ENCODE measurements around the gene PPFIA4.

PPFIA4 gene

DNA sequence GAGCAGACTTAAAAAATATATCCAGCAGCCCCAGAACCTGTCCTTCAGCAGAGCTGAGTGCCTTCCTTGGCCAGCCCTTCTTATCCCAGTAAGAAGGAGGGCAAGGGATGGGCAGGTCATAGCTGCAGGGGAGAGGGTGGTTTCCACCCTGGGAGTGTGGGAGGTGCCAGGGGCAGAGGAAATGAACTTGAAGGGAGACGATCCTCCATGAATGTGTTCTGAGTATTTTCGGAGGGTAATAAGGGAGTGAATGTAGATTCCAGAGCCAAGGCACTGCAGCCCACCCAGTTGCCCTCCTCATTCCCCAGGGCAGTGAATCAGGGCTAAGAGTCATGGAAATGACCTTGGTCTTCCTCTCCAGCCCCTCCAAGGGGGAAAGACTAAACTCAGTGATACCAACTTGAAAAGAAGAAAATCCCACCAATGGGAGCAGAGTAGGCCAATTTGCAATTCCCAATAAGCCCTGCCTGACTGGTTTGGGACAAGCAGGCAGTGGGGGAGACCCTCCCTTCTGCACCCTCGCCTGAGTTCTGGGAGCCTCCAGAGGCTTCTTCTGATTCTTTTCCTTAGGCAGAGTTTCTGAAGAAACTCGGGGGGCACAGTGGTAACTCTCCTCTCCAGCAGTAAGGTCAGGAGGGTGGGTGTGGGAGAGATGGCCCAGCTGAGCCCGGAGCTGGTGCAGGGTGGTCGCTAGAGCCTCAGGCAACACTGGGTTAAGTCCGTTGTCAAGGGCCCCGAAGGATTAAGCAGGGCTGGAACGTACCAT, 55.4 kb downstream of the PPFIA4 start:
- DNase-seq, result no peak

DNA sequence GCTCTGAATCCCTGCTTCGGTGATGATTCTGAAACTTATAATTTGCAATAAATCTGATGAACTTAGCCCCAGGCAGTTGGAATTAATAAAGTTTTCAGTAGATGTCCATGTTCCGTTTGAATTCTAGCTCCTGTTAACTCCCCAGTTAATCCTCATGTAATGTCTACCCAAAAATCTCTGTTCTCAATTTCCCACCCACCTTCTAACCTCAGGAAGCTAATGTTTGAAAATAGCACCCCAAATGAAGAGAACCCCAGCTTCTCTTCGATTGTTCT, 55.9 kb downstream of the PPFIA4 start:
- DNase-seq, result no peak

DNA sequence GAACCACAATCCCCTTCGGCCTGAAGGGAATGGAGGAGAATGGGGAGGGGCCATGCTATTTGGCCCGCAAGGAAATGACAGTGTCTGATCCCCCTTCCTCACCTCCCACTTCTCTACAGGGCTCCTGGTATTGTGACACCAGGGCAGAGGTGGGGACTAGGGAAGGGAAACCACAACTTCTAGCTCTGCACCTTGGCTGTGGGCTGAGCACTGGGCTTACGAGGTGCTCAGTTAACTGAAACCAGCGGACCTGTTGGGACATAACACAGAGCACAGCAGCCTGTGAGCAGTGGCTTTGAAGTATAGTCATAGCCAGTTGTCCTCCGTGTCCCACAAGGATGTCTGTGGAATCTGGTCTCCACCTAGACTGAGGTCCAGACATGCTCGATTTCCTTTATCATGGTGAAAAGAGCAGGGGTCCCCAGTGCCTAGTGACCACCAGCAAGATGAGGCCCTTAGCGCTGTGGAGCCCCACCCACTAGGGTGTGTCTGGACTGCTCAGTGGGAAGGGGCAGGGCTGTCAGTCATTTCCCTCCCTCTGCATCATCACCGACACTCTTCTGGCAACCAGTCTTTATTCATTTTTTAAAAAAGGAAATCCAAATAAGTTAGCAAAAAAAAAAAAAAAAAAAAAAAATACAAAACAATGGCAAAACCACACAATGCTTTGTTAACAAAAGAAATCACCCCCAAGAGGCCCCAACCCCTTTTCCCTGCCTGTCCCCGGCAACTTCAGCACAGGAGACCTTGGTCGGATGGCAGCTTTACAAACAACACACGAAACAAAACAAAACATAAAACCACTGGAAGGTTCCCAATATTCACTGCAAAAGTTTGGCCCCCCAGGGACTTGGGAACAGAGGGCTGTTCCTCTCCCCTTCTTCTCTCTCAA, 56.5 kb downstream of the PPFIA4 start:
- DNase-seq, result no peak

DNA sequence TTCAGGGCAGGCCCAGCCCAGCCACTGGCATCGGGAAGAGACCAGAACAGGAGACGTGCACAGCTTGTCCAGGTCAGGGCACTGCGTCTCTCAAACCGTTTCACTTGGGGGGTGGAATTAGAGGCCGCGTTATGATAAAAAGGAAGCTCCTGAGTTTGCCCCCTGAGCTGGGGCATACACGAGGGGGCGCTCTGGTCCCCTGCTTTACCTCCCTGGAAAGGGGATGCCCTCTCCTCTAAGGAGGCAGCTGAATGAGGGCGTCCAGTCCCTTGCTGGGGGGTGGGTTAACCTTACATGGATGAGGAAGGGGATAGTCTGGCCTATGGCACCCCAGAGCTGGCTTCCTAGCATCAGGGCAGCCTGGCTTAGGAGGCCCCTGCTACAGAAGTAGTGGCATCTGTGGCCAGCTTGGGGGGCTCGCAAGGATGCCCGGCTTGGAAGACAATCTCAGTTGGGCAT, 57.2 kb downstream of the PPFIA4 start:
- no peak for DNase-seq

DNA sequence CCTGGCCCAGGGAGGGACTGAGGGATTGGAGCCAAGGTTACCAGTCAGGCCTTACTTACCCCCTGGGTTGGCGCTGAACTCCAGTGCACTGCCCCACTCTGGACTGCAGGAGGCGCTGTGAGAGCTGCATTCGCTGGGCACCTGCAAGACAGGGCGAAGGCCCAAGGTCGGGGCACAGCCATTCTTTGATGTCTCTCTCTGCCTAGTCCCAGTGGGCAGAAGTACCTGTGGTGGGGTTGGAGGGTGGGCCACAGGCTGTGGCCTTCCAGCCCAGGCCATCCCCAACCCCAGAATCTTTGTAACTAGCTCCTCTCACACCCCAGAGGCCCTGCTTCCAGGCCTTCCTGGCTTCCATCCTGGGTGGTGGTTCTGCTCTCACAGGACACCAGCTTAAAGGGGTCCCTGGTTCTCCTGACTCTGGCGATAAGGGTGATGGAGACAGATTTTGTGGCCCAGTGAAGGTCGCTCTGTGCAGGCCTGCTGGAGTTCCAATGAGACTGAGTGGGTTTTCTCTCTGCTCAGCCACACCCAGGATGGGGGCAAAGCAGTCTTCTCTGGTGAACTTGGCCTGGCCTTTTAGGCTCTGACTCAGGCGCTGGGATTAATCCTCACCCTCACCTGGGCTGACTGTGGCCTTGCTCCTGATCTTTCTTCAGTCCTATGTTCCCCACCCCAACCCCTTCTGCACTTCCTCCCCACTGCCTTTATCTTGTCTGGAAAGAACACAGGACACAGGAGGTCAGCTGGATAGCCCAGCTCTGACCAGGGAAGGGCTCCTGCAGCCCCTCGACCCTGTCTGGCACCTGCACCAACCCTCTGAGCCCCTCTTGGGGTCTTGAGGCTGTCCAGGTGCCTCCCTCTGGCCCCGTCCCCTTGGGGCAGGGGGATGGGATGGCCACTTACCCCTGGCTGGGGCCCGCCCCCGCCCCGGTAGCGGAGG, 58.6 kb downstream of the PPFIA4 start:
- no peak for DNase-seq

DNA sequence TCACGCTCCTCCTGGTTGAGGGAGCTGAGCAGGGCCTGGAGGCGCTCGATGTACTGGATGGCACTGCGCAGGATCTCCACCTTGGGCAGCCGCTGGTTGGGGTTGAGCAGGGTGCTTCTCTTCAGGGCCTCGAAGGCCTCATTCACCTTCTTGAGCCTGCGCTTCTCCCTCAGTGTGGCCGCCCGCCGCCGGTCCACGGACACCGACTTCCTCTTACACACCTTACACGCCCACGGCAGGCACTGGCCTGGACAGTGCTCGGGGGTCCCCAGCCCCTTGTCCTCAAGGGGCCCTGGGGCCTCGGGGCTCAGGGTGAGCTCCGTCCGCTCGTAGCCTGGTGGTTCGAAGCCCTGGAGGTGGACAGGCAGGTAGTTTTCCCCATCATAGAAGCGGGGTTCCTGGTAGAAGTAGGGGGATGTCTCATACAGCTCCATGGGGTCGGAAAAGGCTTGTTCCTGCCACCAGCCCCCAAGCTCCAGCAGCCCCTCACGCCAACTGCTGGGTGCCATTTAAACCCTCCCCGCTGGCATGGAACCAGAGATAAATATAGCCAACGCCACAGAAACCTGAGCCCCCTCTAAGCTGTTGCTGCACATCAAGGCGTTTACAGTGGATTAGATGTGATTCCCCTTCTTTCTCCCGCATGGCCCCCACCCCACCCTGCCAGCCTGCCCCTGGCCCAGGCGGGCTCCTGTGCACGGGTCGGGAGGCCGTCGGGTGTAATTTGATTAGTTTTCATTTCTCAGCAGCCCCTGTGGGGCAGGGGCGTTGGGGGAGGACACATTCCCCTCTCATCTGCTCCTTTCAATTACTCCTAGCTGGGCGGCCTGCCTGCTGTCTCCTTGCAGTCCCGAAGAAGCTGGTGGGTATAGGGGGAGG, 59.5 kb downstream of the PPFIA4 start, which contains the start of gene MYOG:
Gene MYOG (minus strand): TSS at position 485 of the 879 bp plus-strand sequence. CDS start 51 bp downstream, at position 434.
- no peak for DNase-seq

DNA sequence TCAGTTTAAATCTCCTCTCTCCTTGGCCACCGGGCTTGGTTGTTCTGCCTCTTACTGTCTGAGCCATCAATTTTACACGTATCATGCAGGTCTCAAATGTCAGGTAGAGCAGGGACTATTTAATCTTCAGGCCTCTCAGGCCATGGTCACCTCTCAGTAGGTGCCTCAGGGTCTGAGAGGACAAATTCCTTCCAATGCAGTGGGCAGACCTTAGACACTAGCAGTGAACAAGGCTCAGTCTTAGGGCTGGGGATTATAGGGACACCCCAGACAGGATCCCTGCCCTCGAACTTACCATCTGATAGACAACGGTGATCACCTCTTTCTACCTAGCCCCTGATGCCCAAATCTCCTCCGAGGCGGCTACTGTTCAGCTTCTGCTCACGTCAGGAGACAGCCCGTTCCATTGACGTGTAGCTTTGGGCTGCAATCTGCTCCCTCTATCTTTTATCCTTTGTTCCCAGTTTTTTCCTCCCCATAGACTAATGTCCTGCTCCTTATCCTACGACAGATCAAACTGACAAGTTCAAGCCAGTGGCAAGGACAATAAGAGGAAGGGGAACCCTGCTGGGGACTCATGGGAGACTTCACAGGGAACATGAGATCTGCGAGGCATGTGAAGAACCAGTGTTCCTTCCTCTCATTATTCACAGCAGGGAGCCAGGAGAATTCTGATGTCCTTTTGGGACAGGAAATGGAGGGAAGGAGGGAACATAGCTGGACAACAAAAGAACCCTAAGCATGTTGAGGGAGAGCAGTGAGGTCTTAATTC, 60.9 kb downstream of the PPFIA4 start:
- no peak for DNase-seq

- no peak for DNase-seq
Measured at GRCh38 chr1:203088441-203088840, 62.1 kb downstream of the PPFIA4 start.

GRCh38 chr1:203089001-203089650, 62.8 kb downstream of the PPFIA4 start:
- no peak for DNase-seq

DNA sequence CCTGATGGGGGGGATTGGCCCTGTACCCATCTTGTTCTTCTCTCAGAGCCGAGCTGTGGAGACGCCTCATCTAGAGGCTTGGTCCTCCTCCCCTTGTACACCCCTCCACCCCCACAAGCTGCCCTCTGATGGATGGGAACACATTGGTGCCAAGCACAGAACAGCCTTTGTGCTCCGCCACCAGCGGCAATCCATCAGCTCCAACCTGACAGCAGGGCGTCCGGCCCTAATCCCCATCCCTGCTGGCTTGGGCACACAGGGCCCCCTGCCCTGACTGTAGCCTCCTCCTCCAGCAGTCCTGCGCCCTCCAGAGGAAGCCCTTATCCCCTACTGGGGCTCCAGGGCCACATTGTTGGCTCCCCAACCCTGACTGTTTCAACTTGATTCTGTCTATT, 63.4 kb downstream of the PPFIA4 start:
- DNase-seq, result peak in 2 of 56 donors; percentile 17 to 38

- no peak for DNase-seq
Measured at GRCh38 chr1:203090421-203091198, 64.3 kb downstream of the PPFIA4 start.

DNA sequence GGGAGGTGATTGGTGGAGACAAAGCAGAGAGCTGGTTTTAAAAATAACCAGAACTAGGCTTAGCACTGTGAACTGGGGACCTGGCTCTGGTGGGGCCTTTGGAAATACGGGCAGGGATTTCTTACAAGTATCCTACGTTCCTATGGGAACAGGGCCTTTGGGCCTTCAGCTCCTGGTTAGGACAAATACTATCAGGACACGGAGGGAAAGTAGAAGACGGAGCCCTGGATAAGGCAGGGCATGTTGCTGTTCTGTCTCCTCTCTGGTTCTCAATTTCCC, 64.8 kb downstream of the PPFIA4 start:
- no peak for DNase-seq

DNA sequence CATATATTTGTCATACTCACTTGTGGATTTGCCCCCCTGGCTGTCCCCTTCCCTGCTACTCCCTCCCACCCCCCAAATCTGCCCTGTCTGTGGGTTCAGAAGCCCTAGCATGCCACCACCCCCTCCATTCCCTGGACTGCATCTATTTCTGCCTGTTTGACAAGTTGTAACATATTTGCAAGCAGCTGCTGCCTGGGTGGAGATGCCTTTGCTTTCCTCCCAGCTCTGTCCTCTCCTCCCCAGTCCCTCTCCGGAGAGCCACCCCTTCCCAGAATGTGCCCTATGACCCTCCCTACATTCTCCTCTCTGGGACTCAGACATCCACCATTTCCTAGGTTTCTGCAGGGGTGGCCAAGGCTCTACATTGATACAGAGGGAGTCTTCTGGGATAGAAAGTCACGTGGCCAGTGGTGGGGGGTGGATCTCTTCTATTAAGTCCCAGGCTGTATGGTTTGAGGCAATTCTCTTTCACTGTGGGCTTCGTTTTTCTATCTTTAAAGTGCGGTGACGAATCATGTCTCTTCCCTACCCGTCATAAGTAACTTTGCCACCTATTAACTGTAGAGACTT, 65.6 kb downstream of the PPFIA4 start:
- DNase-seq, result no peak

GRCh38 chr1:203093754-203094410, 67.6 kb downstream of the PPFIA4 start:
- DNase-seq, result no peak

DNA sequence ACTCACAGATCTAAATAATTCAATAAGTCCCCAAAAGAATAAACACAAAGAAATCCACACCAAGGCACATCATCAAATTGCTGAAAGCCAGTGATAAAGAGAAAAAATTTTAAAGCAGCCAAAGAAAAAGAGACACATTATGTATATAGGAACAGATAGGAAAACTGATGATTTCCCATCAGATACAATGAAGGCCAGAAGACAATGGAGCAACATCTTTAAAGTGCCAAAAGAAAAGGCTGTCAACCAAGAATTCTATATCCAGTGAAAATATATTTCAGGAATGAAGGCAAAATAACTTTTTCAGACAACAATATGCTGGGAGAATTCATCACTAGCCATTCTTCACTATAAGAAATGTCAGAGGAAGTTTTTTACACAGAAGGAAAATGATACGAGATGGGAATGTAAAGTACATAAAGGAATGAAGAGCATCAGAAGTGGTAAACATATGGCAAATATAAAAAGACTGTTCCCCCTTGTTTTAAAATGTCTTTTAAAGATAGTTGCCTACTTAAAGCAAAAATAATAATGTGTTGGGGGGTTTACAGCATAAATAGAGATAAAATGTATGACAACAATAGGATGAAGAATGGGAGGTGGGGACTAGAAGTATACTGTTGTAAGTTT, 68.9 kb downstream of the PPFIA4 start:
- no peak for DNase-seq

- DNase-seq, result no peak
Measured at GRCh38 chr1:203096566-203096965, 70.3 kb downstream of the PPFIA4 start.

- no peak for DNase-seq
Measured at GRCh38 chr1:203097001-203097400, 70.7 kb downstream of the PPFIA4 start.

Data from nucleus accumbens (tissue), 56 donors.